Neuronal stem cell (in vitro differentiated cells): ENCODE measurements around the gene SMPD3.
A peak's percentile ranks its signal among the peaks of the same experiment; 100 is the strongest.

Experiments used
- DNase-seq: peaks from one replicate; pipeline ENCODE4 v3.0.0-alpha.2; 2013; ENCODE audit warnings: low spot score
- H2AFZ ChIP-seq: one replicate; pipeline ENCODE4 v1.6.1; 2013; ENCODE audit warnings: mild to moderate bottlenecking, low read length, inconsistent platforms
- H2AK5ac ChIP-seq: 2 replicates; pipeline ENCODE4 v1.6.1; 2013; ENCODE audit warnings: low read depth, mild to moderate bottlenecking, inconsistent platforms, low read length, moderate library complexity, mixed read lengths
- H2BK120ac ChIP-seq: 2 replicates; pipeline ENCODE4 v1.6.1; 2013; ENCODE audit warnings: low read depth, mild to moderate bottlenecking, inconsistent platforms, low read length, moderate library complexity, mixed read lengths
- H2BK12ac ChIP-seq: one replicate; pipeline ENCODE4 v1.6.1; 2013; ENCODE audit warnings: low read length, inconsistent platforms
- H2BK15ac ChIP-seq: 2 replicates; pipeline ENCODE4 v1.6.1; 2013; ENCODE audit warnings: mild to moderate bottlenecking, low read length, inconsistent platforms, mixed read lengths
- H2BK5ac ChIP-seq: one replicate; pipeline ENCODE4 v1.6.1; 2013; ENCODE audit warnings: inconsistent platforms, mild to moderate bottlenecking, low read length, moderate library complexity
- H3K14ac ChIP-seq: one replicate; pipeline ENCODE4 v1.6.1; 2013; ENCODE audit warnings: low read length, inconsistent platforms
- H3K18ac ChIP-seq: 2 replicates; pipeline ENCODE4 v1.6.1; 2013; ENCODE audit warnings: low read length, inconsistent platforms
- H3K23ac ChIP-seq: 2 replicates; pipeline ENCODE4 v1.6.1; 2013; ENCODE audit warnings: low read depth, mild to moderate bottlenecking, mixed read lengths, low read length, inconsistent platforms; ENCODE audit not compliant: poor library complexity
- H3K27ac ChIP-seq: replicated peaks from 3 replicates; pipeline ENCODE4 v1.5.1; 2013; ENCODE audit warnings: low read length, inconsistent platforms
- H3K27me3 ChIP-seq, 3 experiments: 2 replicates each; pipeline ENCODE4 v1.6.1; 2013; ENCODE audit warnings: low read length in 3 of 3, mild to moderate bottlenecking in 2 of 3, inconsistent platforms in 1 of 3, low read depth in 1 of 3, mixed read lengths in 1 of 3, moderate library complexity in 1 of 3; ENCODE audit not compliant: control insufficient read depth in 3 of 3, insufficient read depth in 3 of 3
- H3K36me3 ChIP-seq, 2 donors: replicated peaks in 1 of 2; 2 replicates each; pipeline ENCODE4 v1.6.1; 2013; ENCODE audit warnings: low read length in 2 of 2; ENCODE audit not compliant: control insufficient read depth in 2 of 2, insufficient read depth in 2 of 2
- H3K4ac ChIP-seq: 2 replicates; pipeline ENCODE4 v1.6.1; 2013; ENCODE audit warnings: inconsistent platforms, mild to moderate bottlenecking, low read length, moderate library complexity
- H3K4me1 ChIP-seq, 2 donors: 1 replicate in 1 of 2; 2 replicates in 1 of 2; pipeline ENCODE4 v1.6.1; 2013; ENCODE audit warnings: low read length in 2 of 2, low read depth in 1 of 2; ENCODE audit not compliant: control insufficient read depth in 2 of 2, insufficient read depth in 1 of 2
- H3K4me2 ChIP-seq: one replicate; pipeline ENCODE4 v1.6.1; 2013; ENCODE audit warnings: mild to moderate bottlenecking, low read length, inconsistent platforms; ENCODE audit not compliant: insufficient read depth, poor library complexity, severe bottlenecking
- H3K4me3 ChIP-seq, 2 donors: 2 replicates each; pipeline ENCODE4 v1.5.1; 2013; ENCODE audit warnings: low read length in 2 of 2, mild to moderate bottlenecking in 2 of 2, inconsistent platforms in 1 of 2, moderate library complexity in 1 of 2
- H3K79me1 ChIP-seq: one replicate; pipeline ENCODE4 v1.6.1; 2013; ENCODE audit warnings: low read depth, mild to moderate bottlenecking, inconsistent platforms, low read length, moderate library complexity
- H3K9ac ChIP-seq: one replicate; pipeline ENCODE4 v1.6.1; 2013; ENCODE audit warnings: mild to moderate bottlenecking, low read depth, low read length, inconsistent platforms; ENCODE audit not compliant: poor library complexity
- H3K9me3 ChIP-seq, 2 donors: replicated peaks in 1 of 2; 2 replicates each; pipeline versions ENCODE3 to v1.6.1; 2013; ENCODE audit warnings: low read length in 2 of 2, mild to moderate bottlenecking in 2 of 2, inconsistent platforms in 1 of 2, low read depth in 1 of 2, mixed read lengths in 1 of 2, moderate library complexity in 1 of 2; ENCODE audit not compliant: control insufficient read depth in 2 of 2, insufficient read depth in 1 of 2
- H4K8ac ChIP-seq: one replicate; pipeline ENCODE4 v1.6.1; 2013; ENCODE audit warnings: low read depth, mild to moderate bottlenecking, inconsistent platforms, low read length, moderate library complexity
- H4K91ac ChIP-seq: one replicate; pipeline ENCODE4 v1.6.1; 2013; ENCODE audit warnings: low read length, low read depth, mild to moderate bottlenecking, inconsistent platforms; ENCODE audit not compliant: poor library complexity
- WGBS, 2 donors: extraction: QIAGEN DNeasy Blood & Tissue Kit; methylation state at CpG; one replicate each; pipeline ENCODE4 v1.1.7; 2013; ENCODE audit warnings: missing lambda C conversion rate in 2 of 2, mixed read lengths in 1 of 2; ENCODE audit not compliant: insufficient read length in 2 of 2, insufficient replicate concordance in 1 of 2; ENCODE audit errors: extremely low coverage in 2 of 2; 5-methylcytosine and 5-hydroxymethylcytosine counted together

Gene SMPD3

DNA sequence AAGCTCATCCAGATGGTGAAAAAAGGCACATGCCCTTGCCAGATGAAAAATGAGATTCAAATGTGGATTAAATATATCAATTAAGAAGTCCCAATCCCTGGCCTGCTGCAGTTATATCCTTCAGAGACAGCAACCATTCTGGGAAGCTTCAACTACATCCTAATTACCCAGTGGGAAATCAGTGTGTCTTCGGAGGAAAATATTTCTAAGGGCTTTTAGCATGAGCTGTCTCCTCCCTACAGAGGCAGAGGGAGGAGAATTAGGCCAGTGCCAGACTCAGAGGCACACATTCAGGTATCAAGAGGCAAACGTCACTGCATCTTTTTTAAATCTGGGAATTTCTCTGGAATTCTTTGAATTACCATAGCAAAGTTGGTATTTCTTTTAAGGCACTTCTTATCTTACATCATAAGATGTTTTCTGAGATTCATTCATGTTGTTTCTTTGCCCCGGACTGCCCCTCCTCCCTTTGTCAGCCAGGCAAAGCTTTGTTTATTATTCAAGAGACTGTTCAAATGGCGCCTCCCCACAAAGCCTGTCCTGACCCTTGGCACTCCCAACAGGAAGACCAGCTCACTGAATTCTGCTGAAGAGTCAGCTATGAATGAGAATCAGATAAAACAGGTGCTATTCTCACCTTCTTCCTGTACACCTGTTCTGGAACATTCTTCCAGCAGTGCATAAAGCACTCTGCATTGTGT is 38.3 kb upstream of the SMPD3 start:
- Histone ChIP-seq H3K4ac (no peak overlapping the region), H3K4me2 (no peak overlapping the region), H4K8ac (no peak overlapping the region), H2BK12ac (no peak overlapping the region), H3K4me3 (no peak overlapping the region), H2BK5ac (no peak overlapping the region), H2AK5ac (no peak overlapping the region), H3K18ac (peak overlapping the region; percentile 66), H2AFZ (peak overlapping the region; percentile 71), H3K14ac (no peak overlapping the region), H3K9me3 (no peaks in the 10 kb centered on the region), H3K4me1 (peaks cover 9 to 19% of the 10 kb centered on the region in 2 donors), H3K27ac (peak overlapping the region; percentile 54), H4K91ac (no peak overlapping the region), H3K36me3 (no peaks in the 10 kb centered on the region), H3K27me3 (peaks cover 0 to 8% (median 0%) of the 10 kb centered on the region in 3 experiments), H3K23ac (no peak overlapping the region), H2BK120ac (no peak overlapping the region), H3K9ac (no peak overlapping the region), H3K79me1 (no peaks in the 10 kb centered on the region), H2BK15ac (no peak overlapping the region)
- no CpG with 5 or more reads among the region's 4 CpGs for WGBS, 2 donors
- DNase-seq, result no peak

DNA sequence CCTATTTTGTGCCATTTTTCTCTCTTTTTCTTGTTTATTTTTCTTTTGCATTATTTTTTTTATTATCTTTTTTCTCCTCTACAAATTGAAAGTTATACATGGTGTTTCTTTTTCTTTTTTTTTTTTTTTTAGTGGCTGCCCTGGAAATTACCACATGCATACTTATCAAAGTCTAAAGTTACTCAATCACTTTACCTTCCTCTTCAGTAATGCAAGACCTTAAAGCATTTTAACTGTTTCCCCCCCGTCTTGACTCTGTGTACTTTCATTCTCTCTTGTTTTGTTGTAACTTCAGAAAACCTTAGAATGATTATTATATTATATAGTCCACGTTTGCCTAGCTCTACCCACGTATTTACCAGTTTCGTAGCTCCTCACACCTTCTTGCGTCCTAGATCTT is 33.3 kb upstream of the SMPD3 start:
- H3K4me1 ChIP-seq, result peaks cover 3 to 11% of the 10 kb centered on the region in 2 donors
- no peak overlapping the region for H2BK120ac ChIP-seq
- no peak overlapping the region for H3K4me2 ChIP-seq
- H3K36me3 ChIP-seq, result no peaks in the 10 kb centered on the region
- no peak overlapping the region for H2BK5ac ChIP-seq
- no peak overlapping the region for H3K4me3 ChIP-seq
- WGBS, 2 donors, result no CpG with 5 or more reads among the region's 5 CpGs
- H3K9me3 ChIP-seq, result peaks cover 0 to 2% of the 10 kb centered on the region in 2 donors
- no peak overlapping the region for H3K18ac ChIP-seq
- H2BK15ac ChIP-seq, result no peak overlapping the region
- no peak for DNase-seq
- no peak overlapping the region for H3K27ac ChIP-seq
- no peak overlapping the region for H4K91ac ChIP-seq
- no peak overlapping the region for H2AFZ ChIP-seq
- H3K14ac ChIP-seq, result no peak overlapping the region
- H3K23ac ChIP-seq, result no peak overlapping the region
- no peaks in the 10 kb centered on the region for H3K27me3 ChIP-seq
- no peak overlapping the region for H2AK5ac ChIP-seq
- no peak overlapping the region for H3K9ac ChIP-seq
- no peak overlapping the region for H2BK12ac ChIP-seq
- no peaks in the 10 kb centered on the region for H3K79me1 ChIP-seq
- H3K4ac ChIP-seq, result no peak overlapping the region
- H4K8ac ChIP-seq, result no peak overlapping the region

DNA sequence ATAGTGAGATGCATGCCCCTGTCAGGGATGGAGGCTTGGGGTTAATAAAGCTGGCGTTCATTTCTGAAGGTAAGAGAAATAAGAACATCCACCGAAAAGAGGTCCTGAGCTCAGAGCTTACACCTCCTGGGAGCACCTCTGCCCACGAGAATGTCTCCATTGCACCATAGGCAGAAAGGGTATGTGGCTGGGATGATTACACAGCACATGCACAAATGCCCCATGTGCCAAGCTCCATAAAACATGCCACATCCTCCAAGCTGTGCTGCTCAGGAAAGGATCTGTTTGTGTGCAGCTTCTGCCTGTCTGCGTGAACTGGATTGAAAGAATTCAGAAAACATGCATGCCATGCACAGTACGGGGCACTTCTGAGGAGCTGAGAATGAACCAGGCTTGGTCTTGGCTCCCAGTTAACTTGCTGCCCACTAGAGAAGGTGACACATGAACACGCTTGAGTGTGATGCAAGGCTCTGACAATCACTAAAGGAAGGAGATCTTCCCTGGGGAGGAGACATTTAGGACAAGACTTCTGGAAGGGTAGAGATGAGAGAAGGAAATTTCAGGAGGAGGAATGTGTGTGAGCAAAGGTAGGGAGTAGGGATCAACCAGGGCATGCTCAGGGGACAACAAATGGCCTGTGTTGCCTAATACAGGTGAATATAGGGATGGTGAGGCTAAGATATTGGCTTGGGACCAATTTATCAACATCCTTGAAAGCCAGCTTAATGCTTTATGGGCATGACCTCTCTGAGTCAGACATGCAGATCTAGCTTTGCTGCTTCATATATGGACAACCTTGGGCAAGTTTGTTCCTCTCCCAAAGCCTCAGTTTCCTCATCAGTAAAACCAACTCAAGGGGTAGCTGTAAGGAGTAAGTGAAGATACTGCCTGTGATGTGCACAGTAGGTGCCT is 32.0 kb upstream of the SMPD3 start:
- H2BK15ac ChIP-seq, result no peak overlapping the region

DNA sequence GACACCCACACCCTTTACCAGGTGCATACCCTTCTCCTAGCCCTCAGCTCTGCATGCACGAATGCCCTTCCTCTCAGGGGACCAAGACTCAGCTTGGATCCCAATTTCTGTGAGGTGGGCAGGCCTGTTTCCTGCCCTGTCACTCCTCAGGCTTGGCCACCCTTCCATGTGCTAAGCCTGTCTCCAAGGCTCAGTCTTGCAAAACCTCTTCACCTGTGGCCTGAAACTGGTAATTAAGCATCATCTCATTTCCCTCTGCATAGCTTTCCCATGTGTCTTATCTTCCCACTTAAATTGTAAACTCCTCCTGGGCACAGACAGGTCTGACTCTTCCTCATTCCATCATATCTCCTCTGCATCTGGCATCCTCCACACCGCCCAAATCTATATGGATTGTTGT is 31.0 kb upstream of the SMPD3 start:
- no peak for DNase-seq
- H3K4ac ChIP-seq, result no peak overlapping the region
- H3K27me3 ChIP-seq, result no peaks in the 10 kb centered on the region
- H2BK12ac ChIP-seq, result no peak overlapping the region
- H2BK15ac ChIP-seq, result no peak overlapping the region
- no peak overlapping the region for H2AK5ac ChIP-seq
- no peak overlapping the region for H3K4me2 ChIP-seq
- H3K36me3 ChIP-seq, result no peaks in the 10 kb centered on the region
- no CpG with 5 or more reads among the region's 2 CpGs for WGBS, 2 donors
- H3K79me1 ChIP-seq, result no peaks in the 10 kb centered on the region
- peaks cover 0 to 2% of the 10 kb centered on the region in 2 donors for H3K9me3 ChIP-seq
- H3K23ac ChIP-seq, result no peak overlapping the region
- no peak overlapping the region for H2BK120ac ChIP-seq
- H3K4me1 ChIP-seq, result peaks cover 0 to 8% of the 10 kb centered on the region in 2 donors
- H3K18ac ChIP-seq, result peak overlapping the region; percentile 4
- H4K91ac ChIP-seq, result no peak overlapping the region
- peak overlapping the region; percentile 56 for H3K27ac ChIP-seq
- no peak overlapping the region for H3K14ac ChIP-seq
- H2BK5ac ChIP-seq, result no peak overlapping the region
- no peak overlapping the region for H2AFZ ChIP-seq
- no peak overlapping the region for H4K8ac ChIP-seq
- H3K9ac ChIP-seq, result no peak overlapping the region
- no peak overlapping the region for H3K4me3 ChIP-seq

More for the DNA sequence above, 32.0 kb upstream of the SMPD3 start:
- no peaks in the 10 kb centered on the region for H3K36me3 ChIP-seq
- no peak overlapping the region for H3K14ac ChIP-seq
- H3K27me3 ChIP-seq, result no peaks in the 10 kb centered on the region
- H3K9me3 ChIP-seq, result peaks cover 0 to 2% of the 10 kb centered on the region in 2 donors
- H4K8ac ChIP-seq, result no peak overlapping the region
- no peak overlapping the region for H2BK12ac ChIP-seq
- no peak overlapping the region for H3K9ac ChIP-seq
- no peak overlapping the region for H2AFZ ChIP-seq
- H3K79me1 ChIP-seq, result no peaks in the 10 kb centered on the region
- no CpG with 5 or more reads among the region's 6 CpGs for WGBS, 2 donors
- DNase-seq, result no peak
- no peak overlapping the region for H2BK5ac ChIP-seq
- H4K91ac ChIP-seq, result no peak overlapping the region
- no peak overlapping the region for H3K4ac ChIP-seq
- no peak overlapping the region for H2BK120ac ChIP-seq
- no peak overlapping the region for H3K4me2 ChIP-seq
- peaks cover 0 to 8% of the 10 kb centered on the region in 2 donors for H3K4me1 ChIP-seq
- H3K27ac ChIP-seq, result no peak overlapping the region
- no peak overlapping the region for H3K23ac ChIP-seq
- no peak overlapping the region for H2AK5ac ChIP-seq
- H3K4me3 ChIP-seq, result no peak overlapping the region
- H3K18ac ChIP-seq, result no peak overlapping the region
